ENCODE data around the gene CROCC2. TPM values are rescaled to one million over a fixed set of nuclear protein-coding genes. Genes with fewer than 3 reads are reported as not detected.

CROCC2 gene
- total RNA-seq, 1 donor from 2014 or later: not detected

- Histone ChIP-seq H3K4me1 (peaks cover 42% of the 10 kb centered on the region), H3K4me3 (no peak overlapping the region), H3K9me3 (replicated peaks) (no peaks in the 10 kb centered on the region), H3K27ac (replicated peaks) (no peak overlapping the region), H3K27me3 (ENCODE audit: low read depth) (no peaks in the 10 kb centered on the region), H3K36me3 (no peaks in the 10 kb centered on the region)
- TF ChIP-seq CTCF (IDR thresholded peaks at IDR 0.05; ENCODE audit: borderline replicate concordance): no peak
- peak; percentile 13 for DNase-seq
- intact Hi-C loops (cut with micrococcal nuclease): no loop called here
Observed at GRCh38 chr2:240963065-240963867, 57.1 kb downstream of the CROCC2 start.

- H3K27ac ChIP-seq (replicated peaks): no peak overlapping the region
- no peaks in the 10 kb centered on the region for H3K9me3 ChIP-seq (replicated peaks)
- peaks cover 43% of the 10 kb centered on the region for H3K4me1 ChIP-seq
- no peak for TF ChIP-seq CTCF (IDR thresholded peaks at IDR 0.05; ENCODE audit: borderline replicate concordance)
- no peaks in the 10 kb centered on the region for H3K27me3 ChIP-seq (ENCODE audit: low read depth)
- no peaks in the 10 kb centered on the region for H3K36me3 ChIP-seq
- no peak overlapping the region for H3K4me3 ChIP-seq
- peak; percentile 4 for DNase-seq
- intact Hi-C loops (cut with micrococcal nuclease): no loop called here
Observed at GRCh38 chr2:240963868-240964703, 58.0 kb downstream of the CROCC2 start.

GRCh38 chr2:240964704-240965295 lies 58.7 kb downstream of the CROCC2 start:
- DNase-seq: peak; percentile 13
- H3K27ac ChIP-seq (replicated peaks): no peak overlapping the region
- no peaks in the 10 kb centered on the region for H3K36me3 ChIP-seq
- H3K9me3 ChIP-seq (replicated peaks): no peaks in the 10 kb centered on the region
- H3K4me3 ChIP-seq: no peak overlapping the region
- peaks cover 41% of the 10 kb centered on the region for H3K4me1 ChIP-seq
- intact Hi-C loops (cut with micrococcal nuclease): no loop called here
- no peak for TF ChIP-seq CTCF (IDR thresholded peaks at IDR 0.05; ENCODE audit: borderline replicate concordance)
- no peaks in the 10 kb centered on the region for H3K27me3 ChIP-seq (ENCODE audit: low read depth)

- DNase-seq: peak; percentile 43
- H3K36me3 ChIP-seq: no peaks in the 10 kb centered on the region
- intact Hi-C loops (cut with micrococcal nuclease): no loop called here
- peak overlapping the region; percentile 55 for H3K27ac ChIP-seq (replicated peaks)
- H3K4me1 ChIP-seq: peaks cover 35% of the 10 kb centered on the region
- no peaks in the 10 kb centered on the region for H3K27me3 ChIP-seq (ENCODE audit: low read depth)
- TF ChIP-seq CTCF (IDR thresholded peaks at IDR 0.05; ENCODE audit: borderline replicate concordance): no peak
- H3K9me3 ChIP-seq (replicated peaks): no peaks in the 10 kb centered on the region
- no peak overlapping the region for H3K4me3 ChIP-seq
Observed at GRCh38 chr2:240965296-240965904, 59.3 kb downstream of the CROCC2 start.

GRCh38 chr2:240965905-240966456 lies 59.8 kb downstream of the CROCC2 start:
- no peaks in the 10 kb centered on the region for H3K27me3 ChIP-seq (ENCODE audit: low read depth)
- H3K4me3 ChIP-seq: no peak overlapping the region
- peaks cover 29% of the 10 kb centered on the region for H3K4me1 ChIP-seq
- peak; percentile 11 for DNase-seq
- no peak for TF ChIP-seq CTCF (IDR thresholded peaks at IDR 0.05; ENCODE audit: borderline replicate concordance)
- peak overlapping the region; percentile 55 for H3K27ac ChIP-seq (replicated peaks)
- no peaks in the 10 kb centered on the region for H3K9me3 ChIP-seq (replicated peaks)
- H3K36me3 ChIP-seq: no peaks in the 10 kb centered on the region
- intact Hi-C loops (cut with micrococcal nuclease): no loop called here
